PC-9 (cell line): ENCODE measurements around the gene SMG9. TPM values are rescaled to one million over a fixed set of nuclear protein-coding genes. Genes with fewer than 3 reads are reported as not detected.

Source experiments
- BruUV-seq: library from RNA; stranded (reverse); fragments of 400-500 nt; replicated peaks from 2 replicates; lab custom pipeline; 2021; lab: Mats Ljungman, UMichigan
- CTCF ChIA-PET: fragments of 300-600 bp; sonication (Branson Sonifier 250); formaldehyde crosslinking; loops from one replicate; lab custom pipeline; 2022; ENCODE audit warnings: antibody characterized with exemption; lab: Charles Lee
- POLR2A ChIA-PET: fragments of 300-600 bp; sonication (Branson Sonifier 250); formaldehyde crosslinking; loops from one replicate; lab custom pipeline; 2022; ENCODE audit warnings: antibody characterized with exemption; ENCODE audit not compliant: unreplicated experiment; lab: Charles Lee
- DNase-seq, 2 experiments: peaks; one replicate each; pipeline versions ENCODE4 v3.0.0 to v3.0.0-alpha.2; 2015 to 2022; ENCODE audit warnings: mixed read lengths in 1 of 2
- H2AFZ ChIP-seq: fragments of 200-600 bp; sonication (generic); 2 replicates; pipeline ENCODE4 v1.8.1; 2017; ENCODE audit warnings: antibody characterized with exemption
- H3F3A ChIP-seq: fragments of 200-600 bp; sonication (generic); 2 replicates; pipeline ENCODE4 v1.8.1; 2017; ENCODE audit warnings: antibody characterized with exemption, mild to moderate bottlenecking, low read depth; ENCODE audit not compliant: insufficient read depth
- H3K27ac ChIP-seq: fragments of 200-600 bp; sonication (generic); 2 replicates; pipeline ENCODE4 v1.6.1; 2016; ENCODE audit warnings: mixed run types
- H3K27me3 ChIP-seq: fragments of 200-600 bp; sonication (generic); 2 replicates; pipeline ENCODE4 v1.6.1; 2016; ENCODE audit warnings: low read depth, mixed run types; ENCODE audit not compliant: insufficient read depth
- H3K36me3 ChIP-seq: fragments of 200-600 bp; sonication (generic); 2 replicates; pipeline ENCODE4 v1.6.1; 2016; ENCODE audit warnings: low read depth, mixed run types
- H3K4me1 ChIP-seq: fragments of 200-600 bp; sonication (generic); replicated peaks from 2 replicates; pipeline ENCODE4 v1.6.1; 2016; ENCODE audit warnings: mixed run types; ENCODE audit not compliant: insufficient read depth
- H3K4me2 ChIP-seq: fragments of 200-600 bp; sonication (generic); 2 replicates; pipeline ENCODE4 v1.6.1; 2017; ENCODE audit warnings: mixed run types
- H3K4me3 ChIP-seq: fragments of 200-600 bp; sonication (generic); 2 replicates; pipeline ENCODE4 v1.6.1; 2016; ENCODE audit warnings: mixed run types
- H3K79me2 ChIP-seq: fragments of 200-600 bp; sonication (generic); 2 replicates; pipeline ENCODE4 v1.6.1; 2017; ENCODE audit warnings: low read depth, mixed run types
- H3K9me2 ChIP-seq: fragments of 200-600 bp; sonication (generic); 2 replicates; pipeline ENCODE4 v1.8.1; 2017; ENCODE audit warnings: mild to moderate bottlenecking; ENCODE audit not compliant: insufficient read depth
- H3K9me3 ChIP-seq: fragments of 200-600 bp; sonication (generic); 2 replicates; pipeline ENCODE4 v1.8.1; 2016; ENCODE audit warnings: low read depth; ENCODE audit not compliant: insufficient read depth
- H4K20me1 ChIP-seq: fragments of 200-600 bp; sonication (generic); 2 replicates; pipeline ENCODE4 v1.8.1; 2017; ENCODE audit not compliant: insufficient read depth
- CTCF ChIP-seq: fragments of 200-600 bp; sonication (generic); conservative IDR thresholded peaks from 2 replicates; pipeline ENCODE4 v1.6.1; 2017; ENCODE audit warnings: mixed run types, antibody characterized with exemption, mild to moderate bottlenecking, moderate library complexity
- EZH2 ChIP-seq: fragments of 200-600 bp; sonication (generic); IDR thresholded peaks from 2 replicates; pipeline ENCODE4 v1.8.0; 2017; ENCODE audit warnings: antibody characterized with exemption, low read depth
- intact Hi-C: fragments of 100-400 bp; cut with micrococcal nuclease; formaldehyde crosslinking; loops from one replicate; pipeline ENCODE4 v1.10.0; 2022; ENCODE audit not compliant: unreplicated experiment
- total RNA-seq: library from RNA; stranded (reverse); gene quantifications from 2 replicates; pipeline ENCODE4 v1.2.3, GENCODE V29; 2021

Gene SMG9
- total RNA-seq, 1 experiment from 2014 or later: 76.8 TPM

GRCh38 chr19:43705729-43706128, 49.0 kb downstream of the SMG9 start:
- TF ChIP-seq CTCF (no peak), EZH2 (no peak)
- H4K20me1 ChIP-seq: no peaks in the 10 kb centered on the region
- no peaks in the 10 kb centered on the region for H3K27me3 ChIP-seq
- no TSS peak for BruUV-seq
- ChIA-PET CTCF (no interaction called here), POLR2A (interaction anchor here (0.7 kb wide), 1 partner anchor 200 kb away, joined by 8 read pairs; no protein-coding TSS in a partner anchor)
- no peaks in the 10 kb centered on the region for H3K9me2 ChIP-seq
- 0 out of 2 replicates have a peak, but pooled peaks cover 4% of the 10 kb centered on the region for H3K9me3 ChIP-seq
- H3F3A ChIP-seq: peaks cover 18% of the 10 kb centered on the region; the same call in 1 of the 2 replicates
- H3K4me3 ChIP-seq: no peak overlapping the region
- H3K36me3 ChIP-seq: no peaks in the 10 kb centered on the region
- no peak overlapping the region for H3K27ac ChIP-seq
- no peak for DNase-seq
- intact Hi-C loops: no loop called here
- no peak overlapping the region for H2AFZ ChIP-seq
- no peak overlapping the region for H3K4me2 ChIP-seq
- peaks cover 28% of the 10 kb centered on the region for H3K4me1 ChIP-seq
- H3K79me2 ChIP-seq: no peaks in the 10 kb centered on the region

DNA sequence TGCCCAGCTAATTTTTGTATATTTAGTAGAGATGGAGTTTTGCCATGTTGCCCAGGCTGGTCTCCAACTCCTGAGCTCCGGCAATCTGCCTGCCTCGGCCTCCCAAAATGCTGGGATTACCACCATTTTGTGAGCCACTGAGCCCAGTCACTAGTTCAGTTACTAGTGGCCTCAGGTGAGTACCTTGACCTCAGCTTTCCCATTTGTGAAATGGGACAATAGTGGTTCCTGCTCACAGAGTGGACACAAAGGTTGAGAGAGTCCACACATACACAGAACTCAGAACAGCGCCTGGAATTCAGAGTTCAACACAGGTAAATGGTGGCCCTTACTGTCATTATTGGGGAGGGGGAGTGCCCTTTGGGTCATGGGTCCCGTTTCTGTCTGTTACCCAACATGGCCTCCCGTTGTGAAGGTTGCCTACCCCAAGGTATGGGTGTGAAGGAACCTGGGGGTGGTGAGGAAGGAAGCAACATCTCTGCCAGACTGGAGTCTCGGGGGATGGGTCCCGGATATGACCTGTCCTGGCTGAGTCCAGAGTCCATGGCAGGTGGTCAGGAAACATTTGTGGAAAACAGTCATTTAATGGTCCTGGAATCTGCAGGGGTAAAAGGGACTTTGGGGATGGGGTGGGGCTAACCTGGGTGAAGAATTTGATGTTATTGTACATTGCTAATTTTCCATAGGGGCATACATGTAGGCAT, 50.6 kb downstream of the SMG9 start:
- Histone ChIP-seq H3K4me3 (no peak overlapping the region), H4K20me1 (no peaks in the 10 kb centered on the region), H3K4me2 (no peak overlapping the region), H3K27me3 (no peaks in the 10 kb centered on the region), H3K9me2 (no peaks in the 10 kb centered on the region), H2AFZ (no peak overlapping the region), H3K27ac (no peak overlapping the region), H3K9me3 (0 out of 2 replicates have a peak, but pooled peaks cover 4% of the 10 kb centered on the region), H3K36me3 (no peaks in the 10 kb centered on the region), H3K4me1 (peaks cover 36% of the 10 kb centered on the region), H3F3A (peaks cover 23% of the 10 kb centered on the region; the same call in 1 of the 2 replicates), H3K79me2 (no peaks in the 10 kb centered on the region)
- ChIA-PET POLR2A (no interaction called here), CTCF (interaction anchor here (0.8 kb wide), 1 partner anchor 34 kb away, joined by 14 read pairs; the partner anchor contains the start of gene PLAUR)
- TF ChIP-seq EZH2 (no peak), CTCF (no peak)
- no TSS peak for BruUV-seq
- DNase-seq: no peak
- intact Hi-C loops: no loop called here

DNA sequence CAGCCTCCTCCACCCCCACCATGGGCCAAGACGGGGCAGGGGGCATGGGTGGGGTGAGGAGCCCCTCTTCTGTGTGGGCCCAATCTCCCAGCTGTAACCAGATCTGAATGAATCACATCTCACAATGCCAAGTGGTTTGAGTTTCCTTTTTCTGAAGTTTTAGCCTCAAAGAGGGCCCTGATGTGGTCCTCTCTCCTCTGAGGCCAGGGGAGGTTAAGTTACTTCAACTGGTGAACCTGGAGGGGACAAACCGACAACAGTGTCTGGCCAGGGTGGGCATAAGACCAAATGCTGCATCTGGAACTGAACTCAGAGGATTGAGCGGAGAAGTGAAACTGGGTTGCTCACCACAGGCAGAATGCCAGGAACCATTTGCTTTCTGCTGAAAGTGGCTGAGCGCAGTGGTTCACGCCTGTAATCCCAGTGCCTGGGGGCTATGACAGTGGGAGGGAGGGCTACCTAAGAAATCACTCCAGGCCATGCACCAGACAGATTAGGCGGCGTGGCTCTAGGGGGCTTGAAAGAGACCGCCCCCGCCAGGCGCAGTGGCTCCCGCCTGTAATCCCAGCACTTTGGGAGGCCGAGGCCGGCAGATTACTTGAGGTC, 54.3 kb downstream of the SMG9 start:
- Histone ChIP-seq H3K4me1 (peaks cover 36% of the 10 kb centered on the region), H3K27me3 (no peaks in the 10 kb centered on the region), H3K9me3 (no peaks in the 10 kb centered on the region), H3K9me2 (no peaks in the 10 kb centered on the region), H4K20me1 (no peaks in the 10 kb centered on the region), H2AFZ (no peak overlapping the region), H3F3A (peaks cover 23% of the 10 kb centered on the region; the same call in 1 of the 2 replicates), H3K4me2 (peak overlapping the region; percentile 68), H3K4me3 (peak overlapping the region; percentile 44; the same call in 1 of the 2 replicates), H3K79me2 (no peaks in the 10 kb centered on the region), H3K36me3 (no peaks in the 10 kb centered on the region), H3K27ac (peak overlapping the region; percentile 80)
- BruUV-seq: no TSS peak
- intact Hi-C loops: loop anchor here (1.0 kb wide), 1 partner anchor 13 kb away; no protein-coding TSS in a partner anchor
- ChIA-PET CTCF (interaction anchor here (0.6 kb wide), 1 partner anchor 84 kb away, joined by 5 read pairs; no protein-coding TSS in a partner anchor), POLR2A (interaction anchor here (0.6 kb wide), 1 partner anchor 29 kb away, joined by 4 read pairs; no protein-coding TSS in a partner anchor)
- peak in 1 of 2 experiments; percentile 61 for DNase-seq
- TF ChIP-seq EZH2 (no peak), CTCF (no peak)
